HEK293 (cell line): ENCODE data around the gene LRRN1.

Experiments
- CTCF ChIA-PET: fragments of 350-600 bp; formaldehyde crosslinking; extraction: SDS; loops from one replicate; lab custom pipeline; 2021; ENCODE audit warnings: antibody characterized with exemption; lab: Yijun Ruan, JAX
- POLR2A ChIA-PET: fragments of 300-600 bp; formaldehyde crosslinking; extraction: SDS; loops from one replicate; lab custom pipeline; 2020; ENCODE audit warnings: antibody characterized with exemption, inconsistent platforms; lab: Yijun Ruan, JAX
- H3K27ac ChIP-seq: fragments of 200-500 bp; sonication (Bioruptor generic); 2 replicates; pipeline ENCODE4 v1.5.1; 2014; ENCODE audit warnings: low read depth, low read length, control low read depth, inconsistent platforms; ENCODE audit errors: extremely low read depth
- H3K36me3 ChIP-seq, 2 experiments: fragments of 200-500 bp in 1 of 2; sonication (Bioruptor generic) in 1 of 2; 1 replicate in 1 of 2; 2 replicates in 1 of 2; pipeline ENCODE4 v1.5.1; 2014 to 2017; ENCODE audit warnings: inconsistent platforms in 2 of 2, low read length in 2 of 2; ENCODE audit not compliant: control insufficient read depth in 2 of 2, insufficient read depth in 1 of 2
- H3K4me1 ChIP-seq: fragments of 200-500 bp; sonication (Bioruptor generic); 2 replicates; pipeline ENCODE4 v1.5.1; 2014; ENCODE audit warnings: mild to moderate bottlenecking, low read length, inconsistent platforms; ENCODE audit not compliant: control insufficient read depth, insufficient read depth
- H3K4me3 ChIP-seq: 2 replicates; pipeline ENCODE4 v1.5.1; 2011; ENCODE audit warnings: low read depth, mild to moderate bottlenecking, control low read depth, low read length, moderate library complexity
- H3K9me3 ChIP-seq: fragments of 200-500 bp; sonication (Bioruptor generic); 2 replicates; pipeline ENCODE4 v1.5.1; 2014; ENCODE audit warnings: low read depth, low read length, inconsistent platforms; ENCODE audit not compliant: control insufficient read depth, insufficient read depth
- CTCF ChIP-seq: fragments of 450-650 bp; formaldehyde crosslinking; IDR thresholded peaks from 2 replicates; pipeline ENCODE4 v1.5.1; 2016; ENCODE audit warnings: missing biosample characterization, missing genetic modification characterization
- EGR2 ChIP-seq: fragments of 450-650 bp; formaldehyde crosslinking; IDR thresholded peaks from 2 replicates; pipeline ENCODE4 v1.5.1; 2016; ENCODE audit warnings: low read depth, missing biosample characterization, missing genetic modification characterization
- HOXC10 ChIP-seq: sonication (generic); formaldehyde crosslinking; IDR thresholded peaks from 2 replicates; pipeline ENCODE4 v1.8.1; 2023; ENCODE audit warnings: mild to moderate bottlenecking, missing genetic modification reagents
- HOXD13 ChIP-seq: sonication (generic); formaldehyde crosslinking; IDR thresholded peaks from 2 replicates; pipeline ENCODE4 v1.8.0; 2022; ENCODE audit warnings: missing genetic modification reagents, borderline replicate concordance
- KLF17 ChIP-seq: fragments of 450-650 bp; formaldehyde crosslinking; IDR thresholded peaks from 2 replicates; pipeline ENCODE4 v1.5.1; 2016; ENCODE audit warnings: missing biosample characterization, missing genetic modification characterization
- OSR2 ChIP-seq: fragments of 450-650 bp; formaldehyde crosslinking; IDR thresholded peaks from 2 replicates; pipeline ENCODE4 v1.5.1; 2016; ENCODE audit warnings: missing biosample characterization, missing genetic modification characterization
- PRDM4 ChIP-seq: fragments of 450-650 bp; formaldehyde crosslinking; IDR thresholded peaks from 2 replicates; pipeline ENCODE4 v1.5.1; 2017; ENCODE audit warnings: missing biosample characterization, missing genetic modification characterization
- REPIN1 ChIP-seq: fragments of 450-650 bp; formaldehyde crosslinking; IDR thresholded peaks from 2 replicates; pipeline ENCODE4 v1.5.1; 2017; ENCODE audit warnings: missing biosample characterization, missing genetic modification characterization, low read depth
- ZBTB44 ChIP-seq: fragments of 450-650 bp; IDR thresholded peaks from 2 replicates; pipeline ENCODE4 v1.5.1; 2018; ENCODE audit warnings: missing biosample characterization, mild to moderate bottlenecking, missing genetic modification characterization
- ZNF10 ChIP-seq: fragments of 450-650 bp; formaldehyde crosslinking; IDR thresholded peaks from 2 replicates; pipeline ENCODE4 v1.5.1; 2017; ENCODE audit warnings: missing biosample characterization, missing genetic modification characterization
- ZNF121 ChIP-seq: fragments of 450-650 bp; formaldehyde crosslinking; IDR thresholded peaks from 2 replicates; pipeline ENCODE4 v1.5.1; 2016; ENCODE audit warnings: missing biosample characterization, missing genetic modification characterization
- ZNF157 ChIP-seq: fragments of 450-650 bp; formaldehyde crosslinking; IDR thresholded peaks from 2 replicates; pipeline ENCODE4 v1.5.1; 2016; ENCODE audit warnings: missing biosample characterization, missing genetic modification characterization
- ZNF184 ChIP-seq: fragments of 450-650 bp; IDR thresholded peaks from 2 replicates; pipeline ENCODE4 v1.5.1; 2018; ENCODE audit warnings: missing biosample characterization, mild to moderate bottlenecking, missing genetic modification characterization
- ZNF362 ChIP-seq: fragments of 450-650 bp; formaldehyde crosslinking; IDR thresholded peaks from 2 replicates; pipeline ENCODE4 v1.5.1; 2016; ENCODE audit warnings: missing biosample characterization, missing genetic modification characterization
- ZNF394 ChIP-seq: fragments of 450-650 bp; formaldehyde crosslinking; IDR thresholded peaks from 2 replicates; pipeline ENCODE4 v1.5.1; 2016; ENCODE audit warnings: missing biosample characterization, missing genetic modification characterization, mild to moderate bottlenecking, moderate library complexity, borderline replicate concordance
- ZNF423 ChIP-seq: fragments of 450-650 bp; formaldehyde crosslinking; IDR thresholded peaks from 2 replicates; pipeline ENCODE4 v1.5.1; 2016; ENCODE audit warnings: missing biosample characterization, missing genetic modification characterization
- ZNF48 ChIP-seq: fragments of 450-650 bp; formaldehyde crosslinking; IDR thresholded peaks from 2 replicates; pipeline ENCODE4 v1.5.1; 2016; ENCODE audit warnings: missing biosample characterization, missing genetic modification characterization
- ZNF544 ChIP-seq: fragments of 450-650 bp; formaldehyde crosslinking; IDR thresholded peaks from 2 replicates; pipeline ENCODE4 v1.5.0; 2017; ENCODE audit warnings: missing biosample characterization, missing genetic modification characterization
- ZNF629 ChIP-seq: fragments of 450-650 bp; formaldehyde crosslinking; IDR thresholded peaks from 2 replicates; pipeline ENCODE4 v1.5.1; 2017; ENCODE audit warnings: missing biosample characterization, missing genetic modification characterization
- ZNF645 ChIP-seq: fragments of 450-650 bp; formaldehyde crosslinking; IDR thresholded peaks from 2 replicates; pipeline ENCODE4; 2016; ENCODE audit warnings: missing biosample characterization, missing genetic modification characterization
- ZNF658 ChIP-seq: fragments of 450-650 bp; formaldehyde crosslinking; IDR thresholded peaks from 2 replicates; pipeline ENCODE4; 2016; ENCODE audit warnings: missing biosample characterization, missing genetic modification characterization
- ZNF791 ChIP-seq: fragments of 450-650 bp; formaldehyde crosslinking; IDR thresholded peaks from 2 replicates; pipeline ENCODE4 v1.5.1; 2016; ENCODE audit warnings: missing biosample characterization, missing genetic modification characterization
- ZNF830 ChIP-seq: fragments of 450-650 bp; IDR thresholded peaks from 2 replicates; pipeline ENCODE4 v1.5.0; 2018; ENCODE audit warnings: missing biosample characterization, missing genetic modification characterization, low read depth, mild to moderate bottlenecking, moderate library complexity
- ZSCAN16 ChIP-seq: fragments of 450-650 bp; formaldehyde crosslinking; IDR thresholded peaks from 2 replicates; pipeline ENCODE4 v1.5.1; 2016; ENCODE audit warnings: missing biosample characterization, missing genetic modification characterization
- ZXDB ChIP-seq: fragments of 450-650 bp; formaldehyde crosslinking; IDR thresholded peaks from 2 replicates; pipeline ENCODE4 v1.5.1; 2016; ENCODE audit warnings: missing biosample characterization, missing genetic modification characterization

The LRRN1 gene

GRCh38 chr3:3842356-3842755, 43.1 kb downstream of the LRRN1 start:
- no peak overlapping the region for H3K4me3 ChIP-seq
- H3K4me1 ChIP-seq: no peaks in the 10 kb centered on the region
- ChIA-PET CTCF (no interaction called here), POLR2A (no interaction called here)
- H3K9me3 ChIP-seq: no peaks in the 10 kb centered on the region
- H3K36me3 ChIP-seq: no peaks in the 10 kb centered on the region
- no peak overlapping the region for H3K27ac ChIP-seq
- TF ChIP-seq ZXDB (no peak), ZNF830 (no peak), KLF17 (tag by site-specific recombination) (no peak), ZNF48 (no peak), ZSCAN16 (tag by site-specific recombination) (no peak), EGR2 (tag by site-specific recombination) (no peak), ZNF362 (no peak), REPIN1 (tag by site-specific recombination) (no peak), ZNF157 (tag by site-specific recombination) (no peak), HOXC10 (CRISPR knock-in tag) (no peak), ZNF10 (tag by site-specific recombination) (no peak), ZNF394 (tag by site-specific recombination) (no peak), ZNF629 (tag by site-specific recombination) (no peak), ZBTB44 (no peak), ZNF423 (tag by site-specific recombination) (no peak), ZNF658 (tag by site-specific recombination) (no peak)

GRCh38 chr3:3847994-3848922, 49.0 kb downstream of the LRRN1 start:
- Histone ChIP-seq H3K9me3 (no peaks in the 10 kb centered on the region), H3K4me3 (no peak overlapping the region), H3K4me1 (no peaks in the 10 kb centered on the region), H3K27ac (no peak overlapping the region), H3K36me3 (no peaks in the 10 kb centered on the region)
- CTCF ChIA-PET: no interaction called here
- POLR2A ChIA-PET: no interaction called here
- TF ChIP-seq KLF17 (tag by site-specific recombination) (no peak), ZNF184 (tag by site-specific recombination) (no peak), ZNF791 (no peak), ZNF48 (no peak), ZNF121 (no peak), HOXD13 (CRISPR knock-in tag) (no peak), OSR2 (tag by site-specific recombination) (no peak), ZNF544 (tag by site-specific recombination) (no peak), ZNF645 (tag by site-specific recombination) (no peak), PRDM4 (tag by site-specific recombination) (no peak), CTCF (tag by site-specific recombination) (no peak)
